Measurements from ENCODE around the gene ADRA2C. TPM values are rescaled to one million over a fixed set of nuclear protein-coding genes. Genes with fewer than 3 reads are reported as not detected.

Gene ADRA2C
- total RNA-seq, 1 experiment from 2014 or later, result not detected

GRCh38 chr4:3733195-3733594 is 33.0 kb upstream of the ADRA2C start:
- H3F3A ChIP-seq (ENCODE audit: insufficient read depth, low read depth), result no peaks in the 10 kb centered on the region
- no peaks in the 10 kb centered on the region for H3K36me3 ChIP-seq (ENCODE audit: low read depth)
- no peak for TF ChIP-seq EZH2 (IDR thresholded peaks at IDR 0.05; ENCODE audit: low read depth)
- no peak for TF ChIP-seq CTCF (conservative IDR thresholded peaks at IDR 0.05)
- H3K4me3 ChIP-seq, result no peak overlapping the region
- no peak overlapping the region for H3K4me2 ChIP-seq
- H3K4me1 ChIP-seq (replicated peaks; ENCODE audit: insufficient read depth), result no peaks in the 10 kb centered on the region
- intact Hi-C loops (cut with micrococcal nuclease; ENCODE audit: unreplicated experiment), result no loop called here
- no peak for DNase-seq
- BruUV-seq (replicated peaks), result no TSS peak
- no peaks in the 10 kb centered on the region for H3K9me2 ChIP-seq (ENCODE audit: insufficient read depth)
- H3K27ac ChIP-seq, result no peak overlapping the region
- H2AFZ ChIP-seq, result no peak overlapping the region
- ChIA-PET CTCF (no interaction called here), POLR2A (ENCODE audit: unreplicated experiment) (no interaction called here)
- H3K9me3 ChIP-seq (ENCODE audit: insufficient read depth, low read depth), result no peaks in the 10 kb centered on the region
- H3K27me3 ChIP-seq (ENCODE audit: insufficient read depth, low read depth), result peaks cover 81% of the 10 kb centered on the region
- H3K79me2 ChIP-seq (ENCODE audit: low read depth), result no peaks in the 10 kb centered on the region
- H4K20me1 ChIP-seq (ENCODE audit: insufficient read depth), result no peaks in the 10 kb centered on the region

GRCh38 chr4:3735196-3735595 is 31.0 kb upstream of the ADRA2C start:
- H3K9me2 ChIP-seq (ENCODE audit: insufficient read depth), result no peaks in the 10 kb centered on the region
- no peak for TF ChIP-seq CTCF (conservative IDR thresholded peaks at IDR 0.05)
- TF ChIP-seq EZH2 (IDR thresholded peaks at IDR 0.05; ENCODE audit: low read depth), result no peak
- peaks cover 88% of the 10 kb centered on the region for H3K27me3 ChIP-seq (ENCODE audit: insufficient read depth, low read depth)
- H2AFZ ChIP-seq, result no peak overlapping the region
- no peak overlapping the region for H3K4me2 ChIP-seq
- H3K4me3 ChIP-seq, result no peak overlapping the region
- H3K79me2 ChIP-seq (ENCODE audit: low read depth), result no peaks in the 10 kb centered on the region
- no peak for DNase-seq
- no peak overlapping the region for H3K27ac ChIP-seq
- no peaks in the 10 kb centered on the region for H4K20me1 ChIP-seq (ENCODE audit: insufficient read depth)
- H3K4me1 ChIP-seq (replicated peaks; ENCODE audit: insufficient read depth), result no peaks in the 10 kb centered on the region
- H3K9me3 ChIP-seq (ENCODE audit: insufficient read depth, low read depth), result no peaks in the 10 kb centered on the region
- ChIA-PET POLR2A (ENCODE audit: unreplicated experiment) (no interaction called here), CTCF (no interaction called here)
- no peaks in the 10 kb centered on the region for H3K36me3 ChIP-seq (ENCODE audit: low read depth)
- intact Hi-C loops (cut with micrococcal nuclease; ENCODE audit: unreplicated experiment), result no loop called here
- BruUV-seq (replicated peaks), result no TSS peak
- H3F3A ChIP-seq (ENCODE audit: insufficient read depth, low read depth), result no peaks in the 10 kb centered on the region

GRCh38 chr4:3736290-3736689 is 29.9 kb upstream of the ADRA2C start:
- CTCF ChIA-PET, result no interaction called here
- peaks cover 96% of the 10 kb centered on the region for H3K27me3 ChIP-seq (ENCODE audit: insufficient read depth, low read depth)
- TF ChIP-seq CTCF (conservative IDR thresholded peaks at IDR 0.05), result no peak
- TF ChIP-seq EZH2 (IDR thresholded peaks at IDR 0.05; ENCODE audit: low read depth), result no peak

More at GRCh38 chr4:3736290-3736689, 29.9 kb upstream of the ADRA2C start:
- H3K9me2 ChIP-seq (ENCODE audit: insufficient read depth), result no peaks in the 10 kb centered on the region
- no peaks in the 10 kb centered on the region for H3K79me2 ChIP-seq (ENCODE audit: low read depth)
- H4K20me1 ChIP-seq (ENCODE audit: insufficient read depth), result no peaks in the 10 kb centered on the region
- no peaks in the 10 kb centered on the region for H3K9me3 ChIP-seq (ENCODE audit: insufficient read depth, low read depth)
- H3K4me1 ChIP-seq (replicated peaks; ENCODE audit: insufficient read depth), result no peaks in the 10 kb centered on the region
- intact Hi-C loops (cut with micrococcal nuclease; ENCODE audit: unreplicated experiment), result no loop called here
- POLR2A ChIA-PET (ENCODE audit: unreplicated experiment), result no interaction called here
- DNase-seq, result no peak
- no TSS peak for BruUV-seq (replicated peaks)
- H3K36me3 ChIP-seq (ENCODE audit: low read depth), result no peaks in the 10 kb centered on the region
- no peak overlapping the region for H2AFZ ChIP-seq
- no peak overlapping the region for H3K27ac ChIP-seq
- no peak overlapping the region for H3K4me2 ChIP-seq
- H3K4me3 ChIP-seq, result no peak overlapping the region
- H3F3A ChIP-seq (ENCODE audit: insufficient read depth, low read depth), result no peaks in the 10 kb centered on the region
